Thyroid gland (tissue), 4 donors: ENCODE results near the gene ZNF804B. TPM values are rescaled to one million over a fixed set of nuclear protein-coding genes. Genes with fewer than 3 reads are reported as not detected.

Source experiments
- DNase-seq, 2 donors: peaks; one replicate each; pipeline ENCODE4 v3.0.0-alpha.2; 2019
- H3K27ac ChIP-seq, 3 donors: fragments of 200-600 bp; sonication (generic); 1 replicate in 2 of 3; 2 replicates in 1 of 3; pipeline ENCODE4 v1.5.1; 2016 to 2019; ENCODE audit warnings: mild to moderate bottlenecking in 1 of 3, moderate library complexity in 1 of 3
- H3K27me3 ChIP-seq: fragments of 200-600 bp; sonication (generic); one replicate; pipeline ENCODE4 v1.5.1; 2019
- H3K36me3 ChIP-seq, 2 donors: fragments of 200-600 bp; sonication (generic); one replicate each; pipeline ENCODE4 v1.5.1; 2016 to 2019
- H3K4me1 ChIP-seq, 2 donors: fragments of 200-600 bp; sonication (generic); one replicate each; pipeline ENCODE4 v1.5.1; 2017 to 2019
- H3K4me3 ChIP-seq, 3 donors: fragments of 200-600 bp; sonication (generic); replicated peaks in 1 of 3; 1 replicate in 2 of 3; 2 replicates in 1 of 3; pipeline ENCODE4 v1.5.1; 2016; ENCODE audit warnings: mild to moderate bottlenecking in 1 of 3
- H3K9me3 ChIP-seq: fragments of 200-600 bp; sonication (generic); one replicate; pipeline ENCODE4 v1.5.1; 2017
- POLR2A ChIP-seq, 2 donors: fragments of 450-650 bp; IDR thresholded peaks; one replicate each; pipeline ENCODE4 v1.6.1; 2017; ENCODE audit warnings: antibody characterized with exemption in 2 of 2, mild to moderate bottlenecking in 2 of 2, moderate library complexity in 1 of 2
- WGBS, 2 donors: methylation state at CpG; one replicate each; pipeline ENCODE4 v1.1.5; 2017; 5-methylcytosine and 5-hydroxymethylcytosine counted together
- intact Hi-C: fragments of 100-400 bp; cut with DNase I; formaldehyde crosslinking; loops from one replicate; pipeline ENCODE4 v1.15.1; 2023
- total RNA-seq, 4 donors: library from RNA; depleted of rRNA; stranded (reverse); fragments of >200 nt; gene quantifications; one replicate each; pipeline ENCODE4 v1.2.3, GENCODE V29; 2016
- TF ChIP-seq, protein P1 (sequence below), 6 experiments: fragments of 200-600 bp in 3 of 6; fragments of 450-650 bp in 3 of 6; sonication (generic) in 3 of 6; IDR thresholded peaks; one replicate each; pipeline ENCODE4 v1.5.1; 2016 to 2019; ENCODE audit warnings: antibody characterized with exemption in 6 of 6, mild to moderate bottlenecking in 2 of 6, inconsistent platforms in 1 of 6, moderate library complexity in 1 of 6

Gene ZNF804B
- total RNA-seq, 4 donors from 2014 or later = 18.3 to 49.1 (median 29.7) TPM

DNA sequence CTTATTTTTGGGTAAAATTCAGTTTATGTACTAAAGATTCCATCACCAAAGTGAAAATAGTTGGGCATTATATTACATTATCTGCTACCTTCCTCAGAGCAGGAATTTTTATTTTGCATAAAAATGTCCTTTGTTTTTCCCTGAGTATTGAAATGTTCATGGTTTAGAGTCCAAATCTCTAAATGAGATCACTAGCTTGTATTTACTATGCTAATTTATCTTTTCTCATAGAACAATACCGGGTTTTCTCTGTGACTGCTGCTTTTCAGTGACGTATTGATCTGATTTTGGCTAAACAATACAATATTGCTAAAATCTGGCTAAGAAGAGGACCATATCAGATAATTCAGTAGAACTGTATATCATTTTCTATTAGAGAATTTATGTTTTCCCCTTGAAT is 125.6 kb downstream of the ZNF804B start:
- no peak overlapping the region for H3K27ac ChIP-seq
- no peaks in the 10 kb centered on the region for H3K9me3 ChIP-seq
- no peaks in the 10 kb centered on the region for H3K36me3 ChIP-seq
- WGBS, 2 donors = 71 to 89% methylated on average over 2 of the region's 2 CpGs
- DNase-seq = no peak
- no peaks in the 10 kb centered on the region for H3K4me1 ChIP-seq
- H3K4me3 ChIP-seq = no peak overlapping the region
- no peaks in the 10 kb centered on the region for H3K27me3 ChIP-seq
- intact Hi-C loops = no loop called here
- TF ChIP-seq, protein P1, sequence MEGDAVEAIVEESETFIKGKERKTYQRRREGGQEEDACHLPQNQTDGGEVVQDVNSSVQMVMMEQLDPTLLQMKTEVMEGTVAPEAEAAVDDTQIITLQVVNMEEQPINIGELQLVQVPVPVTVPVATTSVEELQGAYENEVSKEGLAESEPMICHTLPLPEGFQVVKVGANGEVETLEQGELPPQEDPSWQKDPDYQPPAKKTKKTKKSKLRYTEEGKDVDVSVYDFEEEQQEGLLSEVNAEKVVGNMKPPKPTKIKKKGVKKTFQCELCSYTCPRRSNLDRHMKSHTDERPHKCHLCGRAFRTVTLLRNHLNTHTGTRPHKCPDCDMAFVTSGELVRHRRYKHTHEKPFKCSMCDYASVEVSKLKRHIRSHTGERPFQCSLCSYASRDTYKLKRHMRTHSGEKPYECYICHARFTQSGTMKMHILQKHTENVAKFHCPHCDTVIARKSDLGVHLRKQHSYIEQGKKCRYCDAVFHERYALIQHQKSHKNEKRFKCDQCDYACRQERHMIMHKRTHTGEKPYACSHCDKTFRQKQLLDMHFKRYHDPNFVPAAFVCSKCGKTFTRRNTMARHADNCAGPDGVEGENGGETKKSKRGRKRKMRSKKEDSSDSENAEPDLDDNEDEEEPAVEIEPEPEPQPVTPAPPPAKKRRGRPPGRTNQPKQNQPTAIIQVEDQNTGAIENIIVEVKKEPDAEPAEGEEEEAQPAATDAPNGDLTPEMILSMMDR (IDR thresholded peaks at IDR 0.05) = no peak
- TF ChIP-seq POLR2A (IDR thresholded peaks at IDR 0.05) = no peak

DNA sequence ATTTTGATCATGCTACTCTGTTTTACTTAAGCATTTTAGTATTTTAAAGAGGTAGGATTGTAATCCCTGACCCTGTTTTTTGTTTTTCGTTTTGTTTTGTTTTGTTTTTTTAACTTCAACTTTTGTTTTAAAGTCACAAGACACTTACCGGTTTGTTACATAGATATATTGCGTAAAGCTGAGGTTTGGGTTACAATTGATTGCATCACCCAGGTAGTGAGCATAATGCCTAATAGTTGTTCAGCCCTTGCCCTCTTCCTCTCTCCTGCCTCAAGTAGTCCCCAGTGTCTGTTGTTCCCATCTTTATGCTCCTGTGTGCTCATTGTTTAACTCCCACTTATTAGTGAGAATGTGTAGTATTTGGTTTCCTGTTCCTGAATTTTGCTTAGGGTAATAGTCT is 129.2 kb downstream of the ZNF804B start:
- DNase-seq = no peak
- Histone ChIP-seq H3K4me1 (no peaks in the 10 kb centered on the region), H3K27ac (no peak overlapping the region), H3K27me3 (no peaks in the 10 kb centered on the region), H3K36me3 (no peaks in the 10 kb centered on the region), H3K9me3 (no peaks in the 10 kb centered on the region), H3K4me3 (no peak overlapping the region)
- WGBS, 2 donors = 76 to 81% methylated on average over 3 of the region's 3 CpGs
- intact Hi-C loops = no loop called here
- TF ChIP-seq POLR2A (IDR thresholded peaks at IDR 0.05) = no peak
- TF ChIP-seq, protein P1 (IDR thresholded peaks at IDR 0.05) = no peak

DNA sequence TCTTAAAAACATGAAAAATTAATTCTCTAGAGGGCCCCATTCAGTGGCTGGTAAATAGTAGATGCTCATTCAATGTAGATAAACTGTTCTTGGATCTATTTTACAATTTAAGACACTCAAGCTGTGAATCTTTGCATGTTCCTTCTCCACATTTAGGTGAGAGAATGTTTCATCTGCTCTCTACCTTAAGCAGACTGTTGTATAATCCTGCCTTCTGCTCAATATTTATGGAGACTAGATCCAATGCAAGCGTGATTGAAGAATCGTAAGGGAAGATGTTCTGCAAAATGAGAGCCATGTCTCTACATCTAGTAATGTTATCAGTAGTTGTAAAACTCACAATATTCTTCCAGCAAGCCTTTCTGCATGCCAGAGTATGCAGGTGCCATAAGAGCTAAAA is 151.0 kb downstream of the ZNF804B start:
- Histone ChIP-seq H3K4me3 (no peak overlapping the region), H3K36me3 (no peaks in the 10 kb centered on the region), H3K27me3 (no peaks in the 10 kb centered on the region), H3K9me3 (no peaks in the 10 kb centered on the region), H3K4me1 (peaks cover 5 to 10% of the 10 kb centered on the region in 2 donors), H3K27ac (no peak overlapping the region)
- WGBS, 2 donors = 88 to 97% methylated on average over 2 of the region's 2 CpGs
- TF ChIP-seq POLR2A (IDR thresholded peaks at IDR 0.05) = no peak
- TF ChIP-seq, protein P1 (IDR thresholded peaks at IDR 0.05) = no peak
- intact Hi-C loops = no loop called here
- no peak for DNase-seq

DNA sequence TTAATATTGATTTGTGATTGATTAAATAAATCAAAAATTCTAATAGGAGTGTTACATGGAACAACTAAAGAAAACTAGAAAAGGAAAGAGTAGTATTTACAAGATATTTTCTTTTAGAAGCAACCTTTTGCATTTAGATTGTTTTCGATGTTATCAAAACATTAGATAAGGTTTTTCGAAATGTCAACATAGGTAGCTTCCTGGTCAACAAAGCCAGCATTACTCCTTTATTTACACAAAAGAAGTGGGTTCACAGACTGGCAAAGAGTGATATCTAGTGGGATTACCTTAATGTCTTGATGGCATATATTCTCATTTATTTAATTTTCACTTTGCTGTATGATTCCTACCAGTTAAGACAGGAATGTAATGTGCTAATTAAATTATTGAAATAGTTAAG is 153.4 kb downstream of the ZNF804B start:
- Histone ChIP-seq H3K4me1 (peaks cover 5 to 10% of the 10 kb centered on the region in 2 donors), H3K27ac (no peak overlapping the region), H3K27me3 (no peaks in the 10 kb centered on the region), H3K4me3 (no peak overlapping the region), H3K9me3 (no peaks in the 10 kb centered on the region), H3K36me3 (no peaks in the 10 kb centered on the region)
- WGBS, 2 donors = 66 to 71% methylated on average over 2 of the region's 2 CpGs
- intact Hi-C loops = no loop called here
- no peak for DNase-seq
- no peak for TF ChIP-seq POLR2A (IDR thresholded peaks at IDR 0.05)
- TF ChIP-seq, protein P1 (IDR thresholded peaks at IDR 0.05) = no peak

DNA sequence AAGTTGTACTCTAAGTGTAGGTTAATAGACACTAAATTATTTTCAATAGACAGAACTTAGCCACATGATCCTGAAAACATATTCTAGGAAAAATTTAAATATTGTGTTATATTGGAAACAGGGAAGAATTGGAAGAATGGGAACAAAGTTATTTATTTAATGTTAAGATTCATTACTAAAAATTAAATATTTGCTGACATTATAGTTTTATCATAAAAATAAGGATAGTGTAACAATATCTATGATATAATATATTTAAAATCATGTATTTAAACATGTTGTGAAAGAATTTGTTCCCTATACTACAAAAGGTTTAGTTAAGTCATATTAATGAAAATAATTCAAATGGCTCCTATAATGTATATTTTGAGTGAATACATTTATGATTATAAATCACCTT is 156.1 kb downstream of the ZNF804B start:
- H3K36me3 ChIP-seq = no peaks in the 10 kb centered on the region
- no peaks in the 10 kb centered on the region for H3K27me3 ChIP-seq
- H3K4me3 ChIP-seq = no peak overlapping the region
- TF ChIP-seq POLR2A (IDR thresholded peaks at IDR 0.05) = no peak
- TF ChIP-seq, protein P1 (IDR thresholded peaks at IDR 0.05) = no peak
- H3K27ac ChIP-seq = no peak overlapping the region
- intact Hi-C loops = no loop called here
- no peaks in the 10 kb centered on the region for H3K4me1 ChIP-seq
- H3K9me3 ChIP-seq = no peaks in the 10 kb centered on the region
- no peak for DNase-seq
